ENCODE data around the gene PRDX2.
"Not testable (repeated sequence)": the region's sequence is repeated elsewhere in the genome, so short reads cannot be mapped to it uniquely, and the experiment has no call there.

The PRDX2 gene

DNA sequence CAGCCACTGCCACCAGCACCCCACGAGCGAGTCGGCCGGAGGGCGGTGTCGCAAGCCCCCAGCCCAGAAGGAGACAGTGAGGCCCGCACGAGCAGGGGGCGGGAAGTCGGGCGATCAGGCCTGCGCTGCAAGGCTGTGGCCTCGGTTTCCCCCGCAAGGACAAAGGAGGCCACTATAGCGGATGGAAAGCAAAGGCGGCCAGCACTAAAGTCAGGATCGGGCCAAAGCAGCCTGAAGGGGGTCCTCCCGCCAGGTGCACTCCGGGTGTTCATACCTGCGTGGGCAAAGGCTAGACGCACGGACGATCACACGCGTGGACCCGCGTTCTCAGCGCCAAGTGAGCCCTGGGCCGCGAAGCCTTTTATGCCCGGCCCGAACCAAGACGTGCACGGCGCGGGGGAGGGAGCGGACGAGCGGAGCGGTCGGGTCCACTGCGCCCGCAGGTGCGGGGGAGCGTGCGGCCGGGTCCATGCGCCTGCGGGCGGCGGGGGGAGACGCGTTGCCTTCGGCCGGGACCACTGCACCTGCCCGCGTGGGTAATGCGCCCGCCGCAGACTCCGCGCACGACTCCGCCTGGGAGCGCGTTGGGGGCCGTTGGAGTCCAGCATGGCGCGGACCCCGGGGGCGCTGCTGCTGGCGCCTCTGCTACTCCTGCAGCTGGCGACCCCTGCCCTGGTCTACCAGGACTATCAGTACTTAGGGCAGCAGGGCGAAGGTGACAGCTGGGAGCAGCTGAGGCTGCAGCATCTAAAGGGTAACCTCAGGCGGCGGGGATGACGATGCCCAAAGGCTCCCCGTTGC is at the start of gene PRDX2, which contains the start of gene THSD8:
PRDX2 (minus strand) TSS at position 335 of the 801 bp plus-strand sequence. CDS start 539 bp downstream, outside the sequence.
THSD8 (plus strand) TSS at position 604 of the 801 bp plus-strand sequence; CDS start at position 607, 3 bp downstream.
- DNase-seq = peak; percentile 75 to 85

DNA sequence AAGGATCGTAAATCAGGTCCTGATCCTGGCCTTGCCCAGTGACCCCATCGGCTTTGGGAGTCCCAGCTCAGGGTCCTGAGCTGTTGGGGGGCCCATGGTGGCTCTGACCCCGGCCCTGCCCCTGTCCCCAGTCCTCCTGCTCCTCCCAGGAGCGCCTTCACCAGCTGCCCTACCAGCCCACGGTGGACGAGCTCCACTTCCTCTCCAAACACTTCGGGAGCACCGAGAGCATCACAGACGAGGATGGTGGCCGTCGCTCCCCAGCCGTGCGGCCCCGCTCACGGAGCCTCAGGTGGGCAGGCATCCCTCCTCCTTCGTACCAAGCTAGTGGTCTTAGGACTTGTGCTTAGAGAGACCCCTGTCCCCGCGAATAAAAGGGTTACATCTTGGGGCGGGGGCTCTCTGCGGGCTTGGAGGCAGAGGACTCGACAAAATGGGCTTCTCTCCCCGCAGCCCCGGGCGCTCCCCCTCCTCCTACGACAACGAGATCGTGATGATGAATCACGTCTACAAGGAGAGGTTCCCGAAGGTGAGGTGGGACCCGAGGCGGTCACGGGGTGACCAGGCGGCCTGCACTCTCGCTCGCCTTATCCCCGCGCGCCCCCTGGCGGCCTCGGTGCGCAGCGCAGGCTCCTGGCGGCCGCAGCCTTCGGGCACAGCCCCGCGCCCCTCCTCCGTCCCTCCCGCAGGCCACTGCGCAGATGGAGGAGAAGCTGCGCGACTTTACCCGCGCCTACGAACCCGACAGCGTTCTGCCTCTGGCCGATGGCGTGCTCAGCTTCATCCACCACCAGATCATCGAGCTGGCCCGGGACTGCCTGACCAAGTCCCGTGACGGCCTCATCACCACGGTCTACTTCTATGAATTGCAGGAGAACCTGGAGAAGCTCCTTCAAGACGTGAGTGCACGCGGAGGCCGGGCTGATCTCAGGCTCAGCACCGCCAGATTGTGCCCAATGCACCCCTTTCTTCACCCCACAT is 45.8 kb upstream of the PRDX2 start:
- DNase-seq = peak; percentile 79 to 85

DNA sequence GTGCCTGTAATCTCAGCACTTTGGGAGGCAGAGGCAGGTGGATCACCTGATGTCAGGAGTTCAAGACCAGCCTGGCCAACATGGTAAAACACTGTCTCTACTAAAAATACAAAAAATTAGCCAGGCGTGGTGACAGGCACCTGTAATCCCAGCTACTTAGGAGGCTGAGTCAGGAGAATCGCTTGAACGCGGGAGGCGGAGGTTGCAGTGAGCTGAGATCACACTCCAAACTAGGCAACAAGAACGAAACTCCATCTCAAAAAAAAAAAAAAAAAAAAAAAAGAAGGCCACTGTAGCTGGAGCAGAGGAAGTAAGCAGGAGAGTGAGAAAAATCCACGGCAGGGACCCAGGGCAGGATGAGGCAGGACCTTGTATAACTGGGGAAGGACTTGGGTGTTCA is 45.0 kb upstream of the PRDX2 start:
- not testable (repeated sequence) for DNase-seq

DNA sequence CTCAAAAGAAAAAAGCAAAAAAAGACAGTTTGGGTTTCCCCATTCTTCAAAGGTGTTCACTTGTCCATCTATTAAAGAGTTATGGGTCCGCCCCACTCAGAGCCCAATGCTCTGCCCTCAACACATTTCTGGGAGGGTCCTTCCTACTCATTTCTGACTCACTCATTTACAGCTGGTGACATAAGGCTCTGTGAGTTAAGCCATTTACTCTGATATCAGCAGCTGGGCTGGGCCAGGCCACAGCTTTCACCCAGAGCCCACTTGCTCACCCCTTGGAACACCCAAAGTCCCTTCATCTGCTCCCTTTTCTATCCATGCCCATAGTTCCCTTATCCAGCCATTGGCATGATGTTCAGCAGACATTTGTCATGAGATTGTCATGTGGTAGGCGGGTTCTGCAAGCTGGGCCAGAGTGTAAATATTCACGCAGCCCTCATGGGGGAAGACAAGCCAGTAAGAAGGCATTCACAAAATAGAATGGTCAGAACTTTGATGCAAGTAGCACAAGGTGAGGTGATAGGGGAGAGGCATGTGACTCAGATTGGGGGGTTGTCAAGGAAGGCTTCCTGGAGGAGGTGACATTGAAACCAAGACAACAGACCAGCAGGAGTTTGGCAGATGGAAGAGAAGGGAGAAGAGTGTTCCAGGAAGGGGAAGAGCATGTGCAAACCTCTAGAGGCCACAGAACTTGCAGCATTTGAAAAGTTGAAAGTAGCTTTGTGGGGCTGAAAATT is 42.6 kb upstream of the PRDX2 start:
- DNase-seq = no peak

DNA sequence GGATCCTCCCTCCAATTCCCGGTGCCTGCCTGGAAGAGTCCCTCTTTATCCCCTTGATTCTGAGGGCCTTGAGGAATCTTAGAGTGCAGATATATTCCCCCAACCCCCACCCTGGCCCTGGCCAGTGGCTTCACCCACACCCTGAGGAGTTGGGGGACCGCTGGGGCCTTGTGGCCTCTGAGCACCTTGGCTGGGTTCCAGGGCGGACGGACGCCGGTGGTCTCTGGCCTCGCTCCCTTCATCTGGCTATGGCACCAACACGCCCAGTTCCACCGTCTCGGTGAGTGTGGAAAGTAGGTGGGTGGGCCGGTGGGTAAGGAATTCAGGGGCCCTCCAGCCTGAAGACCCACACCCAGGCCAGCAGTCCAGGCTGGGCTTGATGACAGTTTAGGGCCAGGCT is 41.7 kb upstream of the PRDX2 start:
- no peak for DNase-seq

DNA sequence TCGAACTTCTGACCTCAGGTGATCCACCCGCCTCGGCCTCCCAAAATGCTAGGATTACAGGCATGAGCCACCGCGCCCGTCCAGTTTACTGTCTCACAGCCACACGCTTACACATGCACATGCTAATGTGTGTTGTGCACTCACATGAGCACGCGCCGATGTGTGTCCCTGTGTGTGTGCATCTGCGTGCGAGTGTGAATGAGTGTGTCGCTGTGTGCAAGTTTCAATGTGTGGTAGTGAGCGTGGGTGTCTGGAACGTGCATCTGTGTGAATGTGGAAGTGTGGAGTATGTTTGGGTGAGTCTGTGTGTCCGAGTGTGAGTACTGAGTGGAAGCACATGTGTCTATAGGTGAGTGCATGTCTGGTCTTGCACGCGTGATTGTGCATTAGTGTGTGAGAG is 40.9 kb upstream of the PRDX2 start:
- DNase-seq = no peak

DNA sequence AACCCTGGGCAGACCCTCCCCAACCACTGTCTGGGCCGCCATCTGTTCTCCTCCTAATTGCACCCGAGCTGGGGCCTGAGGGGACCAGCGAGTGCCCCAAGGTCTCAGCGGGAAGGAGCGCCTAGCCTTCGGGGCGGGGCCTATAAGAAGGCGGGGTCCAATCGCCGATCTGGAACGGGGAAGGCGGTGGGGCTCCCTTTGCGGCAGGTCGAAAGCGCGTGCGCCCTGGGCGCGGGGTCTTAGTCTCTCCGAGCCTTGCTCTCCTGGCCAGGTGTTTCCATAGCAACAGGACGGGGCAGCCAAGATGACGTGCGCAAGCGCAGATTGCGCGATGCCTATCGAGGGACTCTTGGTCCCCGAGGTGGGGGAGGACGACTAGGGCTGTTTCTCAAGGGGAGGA is 39.5 kb upstream of the PRDX2 start:
- no peak for DNase-seq

DNA sequence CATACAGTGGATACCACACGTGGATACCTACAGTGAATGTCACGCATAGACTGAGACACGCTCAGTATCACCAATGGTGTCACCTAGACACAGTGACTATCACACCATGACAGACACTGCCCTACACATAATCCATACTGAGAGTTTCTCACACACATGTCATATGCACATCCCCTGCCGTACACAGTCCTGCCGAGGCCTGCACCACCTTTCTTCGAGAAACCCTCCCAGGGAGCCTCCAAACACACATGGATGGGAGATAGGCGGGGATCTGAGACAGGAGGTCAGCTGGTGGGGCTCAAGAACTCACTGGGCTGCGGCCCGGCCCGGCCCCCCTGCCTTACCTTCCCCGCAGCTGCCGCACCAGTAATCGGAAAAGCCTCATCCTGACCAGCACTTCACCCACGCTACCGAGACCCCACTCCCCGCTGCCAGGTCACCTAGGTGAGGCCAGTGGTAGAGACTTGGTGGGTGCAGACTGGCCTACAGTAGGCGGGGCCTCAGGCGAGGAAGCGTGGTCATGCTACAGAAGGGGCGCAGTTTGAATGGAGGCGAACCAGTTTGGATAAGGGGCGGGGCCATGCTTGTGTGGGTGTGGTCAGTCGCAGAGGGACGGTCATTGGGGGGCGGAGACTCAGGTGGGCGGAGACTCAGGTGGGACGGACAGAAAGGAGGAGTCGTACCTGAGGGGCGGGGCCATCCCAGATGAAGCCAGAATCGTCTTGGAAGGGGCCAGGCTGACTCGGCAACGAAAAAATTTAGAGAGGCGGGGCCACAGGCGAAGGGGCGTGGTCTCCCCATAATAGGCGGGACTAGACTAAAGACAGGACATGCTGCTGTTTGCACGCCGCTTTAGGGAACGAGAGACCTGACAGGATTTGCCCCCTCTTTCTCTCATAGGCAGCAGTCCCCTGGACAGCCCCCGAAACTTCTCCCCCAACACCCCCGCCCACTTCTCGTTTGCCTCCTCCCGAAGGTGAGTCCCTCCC is 38.8 kb upstream of the PRDX2 start:
- DNase-seq = peak; percentile 23 to 46

DNA sequence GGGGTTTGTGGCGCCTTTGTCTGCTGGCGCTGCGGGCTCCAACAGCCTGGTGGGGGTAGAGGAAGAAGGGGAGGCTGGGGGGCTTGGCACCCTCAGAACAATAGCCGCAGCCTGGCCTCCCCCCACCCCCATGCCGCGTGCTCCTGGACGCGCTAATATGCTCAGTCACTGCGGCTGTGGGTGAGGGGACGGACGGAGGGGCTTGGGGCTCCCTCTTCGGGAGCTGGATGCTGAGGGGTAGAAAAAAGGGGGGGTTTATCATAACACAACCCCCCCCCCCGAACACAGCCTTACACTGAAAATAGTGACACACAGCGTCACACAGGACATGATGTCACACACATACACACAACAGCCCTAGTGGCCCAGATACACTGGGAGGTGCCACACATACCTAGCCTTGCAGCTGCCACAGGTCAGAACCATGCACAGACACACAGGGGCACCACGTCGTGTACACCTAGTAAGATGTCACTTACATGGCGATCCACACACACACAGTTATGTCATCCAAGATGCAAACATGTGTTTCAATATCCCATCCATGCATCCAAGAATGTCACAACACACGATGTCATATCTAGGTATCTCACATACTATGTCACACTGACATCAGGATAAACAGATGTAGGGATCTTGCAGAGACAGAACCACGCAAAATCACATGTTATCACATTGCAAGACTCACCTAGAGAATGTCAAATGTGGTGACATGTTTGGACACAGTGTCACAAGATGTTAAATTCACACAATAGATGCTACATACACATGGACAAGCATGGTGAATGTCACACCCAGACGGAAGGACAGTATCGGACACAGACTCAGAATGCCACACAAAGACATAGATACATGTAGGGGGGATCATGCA is 37.5 kb upstream of the PRDX2 start:
- DNase-seq = peak in 1 of 2 donors; percentile 39

DNA sequence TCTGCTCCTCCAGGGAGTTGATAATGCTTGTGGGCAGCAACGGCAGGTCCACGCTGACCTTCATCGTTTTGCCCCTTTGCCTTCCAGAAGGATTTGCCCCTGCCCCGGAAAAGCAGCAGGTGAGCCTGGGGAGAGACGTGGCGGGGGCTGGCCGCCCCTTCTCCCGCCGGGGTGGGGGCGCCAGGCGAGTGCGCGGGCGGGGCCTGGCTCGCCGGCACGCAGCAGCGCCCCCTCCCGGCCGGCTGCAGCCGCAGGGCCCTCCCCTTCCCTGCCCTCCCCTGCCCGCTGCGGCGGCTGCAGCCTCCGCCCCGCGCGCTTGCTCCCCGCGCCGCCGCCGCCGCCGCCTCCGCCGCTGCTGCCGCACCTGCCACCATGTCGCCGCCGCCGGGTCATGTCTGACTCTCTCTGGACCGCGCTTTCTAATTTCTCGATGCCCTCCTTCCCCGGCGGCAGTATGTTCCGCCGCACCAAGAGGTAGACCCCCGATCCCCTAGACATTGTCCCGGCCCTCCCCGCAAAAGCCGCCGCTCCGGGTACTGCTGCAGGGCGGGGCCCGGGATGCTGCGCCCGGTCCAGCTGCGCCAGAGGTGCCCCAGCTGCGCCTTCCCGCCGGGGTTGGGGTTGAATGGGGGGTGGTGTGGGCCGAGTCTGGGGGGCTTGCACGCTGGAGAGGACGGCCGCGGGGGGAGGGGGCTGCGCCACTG is 36.7 kb upstream of the PRDX2 start, which contains the start of gene MAST1:
MAST1 (plus strand) TSS at position 334 of the 704 bp plus-strand sequence; CDS start at position 392, 58 bp downstream.
- DNase-seq = peak; percentile 24 to 62

DNA sequence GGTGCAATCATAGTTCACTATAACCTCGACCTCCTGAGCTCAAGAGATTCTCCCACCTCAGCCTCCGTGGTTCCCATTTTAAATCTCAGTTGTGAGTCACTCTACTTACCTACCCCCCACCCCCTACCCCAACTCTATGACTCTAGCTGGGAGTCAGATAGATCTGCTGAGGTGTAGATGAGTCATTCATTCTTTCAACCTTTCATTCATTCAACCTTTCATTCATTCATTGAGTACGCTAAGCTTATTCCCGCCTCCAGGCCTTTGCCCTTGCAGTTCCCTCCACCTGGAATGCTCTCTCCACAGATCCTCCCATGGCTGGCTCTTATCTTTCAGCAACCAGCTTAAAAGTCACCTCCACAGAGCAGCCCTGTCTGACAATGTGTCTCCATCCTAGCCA is 35.6 kb upstream of the PRDX2 start:
- no peak for DNase-seq

DNA sequence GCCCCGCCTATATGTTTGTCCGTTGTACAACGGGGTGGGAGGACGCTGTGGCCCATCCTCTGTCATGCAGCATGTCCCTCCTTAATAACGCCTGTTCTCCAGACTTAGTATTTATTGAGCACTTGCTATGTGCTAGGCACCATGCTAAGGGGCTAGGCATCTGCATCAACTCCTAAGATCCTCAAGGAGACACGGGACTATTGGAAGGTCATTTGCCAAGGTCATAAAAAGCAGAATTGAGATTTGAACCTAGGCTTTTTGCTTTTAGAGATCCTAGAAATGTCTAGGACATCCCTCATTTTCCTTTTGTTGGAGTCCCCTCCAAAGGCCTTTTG is 34.9 kb upstream of the PRDX2 start:
- no peak for DNase-seq

DNA sequence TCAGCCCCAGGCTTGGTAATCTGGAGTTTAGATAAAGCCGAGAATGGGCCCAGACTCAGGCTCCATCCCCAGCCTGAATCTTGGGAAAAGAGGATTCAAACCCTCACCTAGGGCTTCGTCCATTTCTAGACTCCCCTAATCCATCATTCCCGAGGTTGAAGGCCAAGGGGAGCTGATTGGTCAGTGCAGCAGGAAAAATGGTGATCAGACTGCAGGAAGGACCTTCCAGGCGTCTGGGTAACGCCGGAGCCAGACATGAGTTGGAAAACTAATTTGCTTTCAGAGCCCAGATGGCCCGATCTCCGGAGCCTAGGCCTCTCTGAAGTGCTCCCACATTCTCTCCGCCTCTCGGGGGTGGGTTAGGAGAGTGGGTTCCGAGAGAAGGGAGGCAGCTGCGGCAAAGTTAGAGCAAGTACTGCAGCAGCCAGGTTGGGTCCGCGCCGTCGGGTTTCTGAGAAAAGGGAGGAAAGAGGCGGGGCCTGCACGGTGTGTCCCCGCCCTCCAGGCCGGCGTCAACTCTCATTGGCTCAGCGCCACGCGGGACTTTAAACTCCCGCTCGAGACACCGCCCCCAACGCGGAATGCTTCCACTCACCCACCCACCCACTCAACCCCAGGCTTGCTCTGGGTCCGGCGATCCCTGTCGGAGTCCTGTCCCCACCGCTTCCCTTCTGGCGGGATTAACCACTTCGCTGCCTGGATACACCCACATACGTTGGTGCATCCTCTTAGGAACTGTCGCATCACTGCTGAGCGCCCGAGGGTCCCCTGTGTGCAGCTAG is 33.6 kb upstream of the PRDX2 start:
- DNase-seq = peak in 1 of 2 donors; percentile 41

DNA sequence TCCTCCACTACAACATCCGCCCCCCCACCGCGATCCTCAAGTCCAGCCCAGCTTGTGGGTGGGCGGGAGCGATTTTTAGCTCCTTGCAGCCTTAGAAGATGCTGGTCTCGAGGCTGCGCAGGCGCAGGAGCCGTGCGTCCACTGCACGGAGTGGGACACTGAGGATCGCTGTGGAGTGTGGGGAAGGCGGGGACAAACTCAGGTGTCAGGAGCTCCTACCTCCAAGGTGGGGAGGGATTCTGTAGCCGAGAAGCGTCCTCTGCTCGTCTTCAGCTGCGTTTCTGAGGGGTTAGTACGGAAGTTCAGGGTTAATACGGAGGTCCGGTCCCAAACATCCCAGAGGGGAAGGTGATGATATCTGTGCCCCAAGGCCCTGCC is 33.0 kb upstream of the PRDX2 start, which contains the start of gene RTBDN:
RTBDN (minus strand) TSS at position 14 of the 378 bp plus-strand sequence. CDS start 4,600 bp downstream, outside the sequence.
- DNase-seq = no peak

DNA sequence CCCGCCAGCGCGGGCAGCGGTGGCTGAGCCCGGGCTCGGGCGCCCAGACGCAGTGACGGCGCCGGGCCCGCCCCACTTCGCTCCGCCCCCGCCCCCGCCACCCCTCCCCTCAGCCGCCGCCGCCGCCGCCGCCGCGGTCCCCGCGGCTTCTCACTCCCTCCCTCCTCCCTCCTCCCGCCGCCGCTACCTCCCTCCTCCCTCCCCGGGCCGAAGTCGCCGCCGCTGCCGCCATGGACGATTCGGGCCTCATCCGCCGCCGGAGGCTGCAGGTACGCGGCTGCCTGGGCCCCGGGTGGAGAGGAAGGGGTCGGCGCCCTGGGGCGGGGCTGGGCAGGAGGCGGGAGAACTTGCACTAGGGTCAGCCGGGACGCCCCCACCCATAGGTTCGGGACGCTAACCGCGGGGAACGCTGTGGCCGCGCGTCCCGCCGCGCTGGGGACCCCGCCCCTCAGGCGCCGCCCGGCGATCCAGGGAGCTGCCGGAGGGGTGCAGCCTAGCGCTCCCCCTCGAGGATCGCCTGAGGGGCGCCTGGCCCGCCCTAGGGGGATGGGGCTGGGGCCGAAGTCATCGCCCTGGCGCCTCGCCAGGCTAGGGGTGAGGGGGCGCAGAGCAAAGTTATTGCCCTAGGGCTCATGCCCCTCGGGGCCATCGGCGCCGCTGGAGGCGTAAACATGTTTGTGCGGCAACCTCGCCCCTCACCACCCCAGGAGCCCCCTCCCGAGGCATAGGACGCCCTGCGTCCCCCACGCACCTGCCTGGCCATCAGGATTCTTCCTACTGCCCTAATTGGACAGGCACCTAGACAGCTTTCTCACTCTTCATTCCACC is 32.4 kb upstream of the PRDX2 start:
- peak; percentile 38 to 65 for DNase-seq

DNA sequence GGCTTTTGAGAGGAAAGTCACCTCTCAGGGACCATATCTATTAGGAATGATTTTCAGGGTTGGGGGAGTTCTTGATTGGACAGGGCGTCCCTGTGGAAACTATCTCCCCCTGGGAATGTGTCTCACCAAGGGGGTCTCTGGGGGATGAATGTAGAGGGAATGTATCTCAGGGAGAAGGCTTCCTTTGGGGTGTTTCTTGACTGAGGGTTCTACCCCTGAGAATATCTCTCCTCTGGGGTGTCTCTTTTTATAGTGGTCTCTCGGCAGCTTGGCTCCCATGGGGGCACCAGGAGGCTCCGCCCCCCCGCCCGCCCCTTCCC is 31.8 kb upstream of the PRDX2 start:
- DNase-seq = no peak

DNA sequence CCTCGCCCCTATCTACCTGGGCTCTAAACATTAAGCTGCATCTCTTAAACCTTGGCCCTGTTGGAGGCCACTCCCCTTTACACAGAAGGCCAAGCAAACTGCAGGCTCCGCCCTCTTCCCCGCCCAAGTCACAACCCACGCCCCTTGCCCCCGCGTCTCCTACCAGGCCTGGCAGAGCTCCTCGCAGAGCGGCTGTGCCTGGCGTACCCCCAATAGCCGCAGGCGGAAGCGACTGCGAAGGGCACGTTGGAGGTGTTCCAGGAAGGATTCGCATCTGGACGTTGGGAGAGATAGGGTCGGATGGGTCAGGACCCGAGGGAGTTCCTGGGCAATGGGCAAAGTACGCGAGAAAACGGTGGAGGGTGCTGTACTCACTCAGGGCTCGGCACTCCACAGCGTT is 26.9 kb upstream of the PRDX2 start:
- DNase-seq = peak in 1 of 2 donors; percentile 15

Measured in CD4-positive, alpha-beta T cell treated with Interferon alpha-2 for 1 hour (primary cell).